ENCODE measurements around the gene ICE2.

DNA sequence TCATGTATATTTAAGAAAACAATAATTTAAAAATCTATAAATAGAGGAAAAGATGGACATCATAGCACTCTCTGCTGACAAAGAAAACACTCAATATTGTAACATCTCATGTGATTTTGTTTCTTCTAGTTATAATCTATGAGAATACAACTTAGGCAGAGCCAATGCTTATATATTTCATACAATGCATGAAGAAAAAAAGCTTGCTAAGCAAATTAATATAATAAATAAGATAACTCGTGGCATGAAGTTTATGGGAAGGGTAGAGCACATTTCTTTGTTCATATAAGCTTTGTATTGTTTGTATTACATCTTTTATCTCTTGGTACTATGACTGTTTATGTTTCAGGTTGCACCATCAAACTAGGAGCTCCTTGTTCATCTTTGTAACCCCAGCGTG is 73.5 kb downstream of the ICE2 start:
- no peak for TF ChIP-seq FOXM1 (IDR thresholded peaks at IDR 0.05; ENCODE audit: borderline replicate concordance)
- TF ChIP-seq BHLHE40 (IDR thresholded peaks at IDR 0.05; ENCODE audit: borderline replicate concordance): no peak
- TF ChIP-seq, protein P1, sequence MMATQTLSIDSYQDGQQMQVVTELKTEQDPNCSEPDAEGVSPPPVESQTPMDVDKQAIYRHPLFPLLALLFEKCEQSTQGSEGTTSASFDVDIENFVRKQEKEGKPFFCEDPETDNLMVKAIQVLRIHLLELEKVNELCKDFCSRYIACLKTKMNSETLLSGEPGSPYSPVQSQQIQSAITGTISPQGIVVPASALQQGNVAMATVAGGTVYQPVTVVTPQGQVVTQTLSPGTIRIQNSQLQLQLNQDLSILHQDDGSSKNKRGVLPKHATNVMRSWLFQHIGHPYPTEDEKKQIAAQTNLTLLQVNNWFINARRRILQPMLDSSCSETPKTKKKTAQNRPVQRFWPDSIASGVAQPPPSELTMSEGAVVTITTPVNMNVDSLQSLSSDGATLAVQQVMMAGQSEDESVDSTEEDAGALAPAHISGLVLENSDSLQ (IDR thresholded peaks at IDR 0.05): no peak
- no peak for TF ChIP-seq FOXK2 (IDR thresholded peaks at IDR 0.05)
- TF ChIP-seq NFRKB (IDR thresholded peaks at IDR 0.05): no peak
- TF ChIP-seq ZNF384 (IDR thresholded peaks at IDR 0.05): no peak
- no peak for TF ChIP-seq SP1 (IDR thresholded peaks at IDR 0.05)
- TF ChIP-seq SUZ12 (IDR thresholded peaks at IDR 0.05): no peak
- no peak for TF ChIP-seq HDGF (IDR thresholded peaks at IDR 0.05; ENCODE audit: borderline replicate concordance)
- no peak for TF ChIP-seq TARDBP (IDR thresholded peaks at IDR 0.05)
- TF ChIP-seq ARNT (IDR thresholded peaks at IDR 0.05): no peak
- TF ChIP-seq FOXA1 (IDR thresholded peaks at IDR 0.05): no peak
- no peak for TF ChIP-seq ELF4 (IDR thresholded peaks at IDR 0.05)

Data from HEK293T (cell line).